ENCODE results near the gene CAMTA1.

Gene CAMTA1

DNA sequence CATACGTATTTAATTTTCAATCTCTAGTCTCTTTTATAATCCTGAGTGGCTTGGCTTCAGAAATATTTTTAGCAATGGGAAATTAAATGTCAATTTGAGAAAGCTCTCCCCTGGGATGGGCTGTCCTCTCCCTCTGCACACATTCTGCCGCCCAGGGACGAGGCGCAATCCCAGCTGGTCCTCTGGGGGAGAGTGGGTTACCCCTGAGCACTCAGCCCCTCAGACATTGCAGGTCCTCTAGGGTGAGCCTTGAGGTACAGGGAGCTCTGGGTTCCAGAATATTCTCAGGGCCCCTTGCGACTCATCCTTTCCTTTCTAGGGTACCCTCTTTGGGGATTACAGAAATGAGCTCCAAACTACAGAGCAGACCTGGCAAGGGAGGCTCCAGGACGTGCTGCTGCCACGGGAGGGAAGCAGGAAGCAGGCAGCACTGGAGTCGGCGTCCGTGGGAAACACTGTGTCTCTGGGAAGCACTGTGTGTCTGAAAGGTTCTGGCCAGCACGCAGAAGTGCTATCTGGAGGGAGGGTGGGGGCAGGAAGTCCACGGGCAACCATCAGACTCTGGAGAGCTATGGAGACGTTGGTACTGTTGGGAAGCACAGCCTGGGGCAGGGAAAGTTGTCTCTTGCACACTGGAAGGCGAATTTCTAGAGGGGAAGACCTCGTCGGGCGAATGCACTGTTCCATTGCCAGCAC is 642.5 kb downstream of the CAMTA1 start (continued):
- TF ChIP-seq ZNF335 (tag by site-specific recombination; conservative IDR thresholded peaks at IDR 0.05): no peak
- TF ChIP-seq, protein P1, sequence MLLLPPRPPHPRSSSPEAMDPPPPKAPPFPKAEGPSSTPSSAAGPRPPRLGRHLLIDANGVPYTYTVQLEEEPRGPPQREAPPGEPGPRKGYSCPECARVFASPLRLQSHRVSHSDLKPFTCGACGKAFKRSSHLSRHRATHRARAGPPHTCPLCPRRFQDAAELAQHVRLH (tag by site-specific recombination; IDR thresholded peaks at IDR 0.05): no peak
- TF ChIP-seq GLIS1 (tag by site-specific recombination; IDR thresholded peaks at IDR 0.05): no peak
- TF ChIP-seq ZNF501 (tag by site-specific recombination; IDR thresholded peaks at IDR 0.05): no peak
- TF ChIP-seq, protein P2, sequence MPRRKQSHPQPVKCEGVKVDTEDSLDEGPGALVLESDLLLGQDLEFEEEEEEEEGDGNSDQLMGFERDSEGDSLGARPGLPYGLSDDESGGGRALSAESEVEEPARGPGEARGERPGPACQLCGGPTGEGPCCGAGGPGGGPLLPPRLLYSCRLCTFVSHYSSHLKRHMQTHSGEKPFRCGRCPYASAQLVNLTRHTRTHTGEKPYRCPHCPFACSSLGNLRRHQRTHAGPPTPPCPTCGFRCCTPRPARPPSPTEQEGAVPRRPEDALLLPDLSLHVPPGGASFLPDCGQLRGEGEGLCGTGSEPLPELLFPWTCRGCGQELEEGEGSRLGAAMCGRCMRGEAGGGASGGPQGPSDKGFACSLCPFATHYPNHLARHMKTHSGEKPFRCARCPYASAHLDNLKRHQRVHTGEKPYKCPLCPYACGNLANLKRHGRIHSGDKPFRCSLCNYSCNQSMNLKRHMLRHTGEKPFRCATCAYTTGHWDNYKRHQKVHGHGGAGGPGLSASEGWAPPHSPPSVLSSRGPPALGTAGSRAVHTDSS (tag by site-specific recombination; IDR thresholded peaks at IDR 0.05): no peak

DNA sequence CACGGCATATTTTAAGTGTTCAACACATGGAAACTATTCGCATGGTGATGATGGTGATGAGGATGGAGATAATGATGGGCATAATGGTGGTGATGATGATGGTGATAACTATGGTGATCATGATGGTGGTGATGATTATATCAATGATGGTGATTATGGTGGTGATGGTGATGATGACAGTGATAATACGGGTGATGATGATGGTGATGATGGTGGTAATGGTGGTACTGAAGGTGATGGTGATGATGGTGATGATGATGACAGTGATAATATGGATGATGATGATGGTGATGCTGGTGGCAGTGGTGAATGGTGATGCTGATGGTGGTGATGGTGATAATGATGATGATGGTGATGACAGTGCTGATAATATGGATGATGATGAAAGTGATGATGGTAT is 644.0 kb downstream of the CAMTA1 start:
- ChIA-PET CTCF (no interaction called here), POLR2A (no interaction called here)
- Histone ChIP-seq H3K4me3 (ENCODE audit: low read depth, low read length) (no peak overlapping the region), H3K36me3 (ENCODE audit: control insufficient read depth in 2 of 2, insufficient read depth in 1 of 2, low read length in 2 of 2) (no peaks in the 10 kb centered on the region), H3K27ac (ENCODE audit: extremely low read depth, low read depth, low read length) (no peak overlapping the region), H3K4me1 (ENCODE audit: control insufficient read depth, insufficient read depth, low read length) (no peaks in the 10 kb centered on the region), H3K9me3 (ENCODE audit: control insufficient read depth, insufficient read depth, low read depth, low read length) (no peaks in the 10 kb centered on the region)
- no peak for TF ChIP-seq IKZF3 (tag by site-specific recombination; IDR thresholded peaks at IDR 0.05)
- 0 out of 2 replicates have a peak, but pooled peaks have one; percentile 65 for TF ChIP-seq ZNF747 (tag by site-specific recombination; IDR thresholded peaks at IDR 0.05)
- TF ChIP-seq, protein P2 (tag by site-specific recombination; IDR thresholded peaks at IDR 0.05): peak; percentile 93
- no peak for TF ChIP-seq KLF1 (tag by site-specific recombination; IDR thresholded peaks at IDR 0.05)
- TF ChIP-seq ZNF112 (tag by site-specific recombination; IDR thresholded peaks at IDR 0.05): no peak
- TF ChIP-seq ZNF544 (tag by site-specific recombination; IDR thresholded peaks at IDR 0.05): no peak
- TF ChIP-seq, protein P3, sequence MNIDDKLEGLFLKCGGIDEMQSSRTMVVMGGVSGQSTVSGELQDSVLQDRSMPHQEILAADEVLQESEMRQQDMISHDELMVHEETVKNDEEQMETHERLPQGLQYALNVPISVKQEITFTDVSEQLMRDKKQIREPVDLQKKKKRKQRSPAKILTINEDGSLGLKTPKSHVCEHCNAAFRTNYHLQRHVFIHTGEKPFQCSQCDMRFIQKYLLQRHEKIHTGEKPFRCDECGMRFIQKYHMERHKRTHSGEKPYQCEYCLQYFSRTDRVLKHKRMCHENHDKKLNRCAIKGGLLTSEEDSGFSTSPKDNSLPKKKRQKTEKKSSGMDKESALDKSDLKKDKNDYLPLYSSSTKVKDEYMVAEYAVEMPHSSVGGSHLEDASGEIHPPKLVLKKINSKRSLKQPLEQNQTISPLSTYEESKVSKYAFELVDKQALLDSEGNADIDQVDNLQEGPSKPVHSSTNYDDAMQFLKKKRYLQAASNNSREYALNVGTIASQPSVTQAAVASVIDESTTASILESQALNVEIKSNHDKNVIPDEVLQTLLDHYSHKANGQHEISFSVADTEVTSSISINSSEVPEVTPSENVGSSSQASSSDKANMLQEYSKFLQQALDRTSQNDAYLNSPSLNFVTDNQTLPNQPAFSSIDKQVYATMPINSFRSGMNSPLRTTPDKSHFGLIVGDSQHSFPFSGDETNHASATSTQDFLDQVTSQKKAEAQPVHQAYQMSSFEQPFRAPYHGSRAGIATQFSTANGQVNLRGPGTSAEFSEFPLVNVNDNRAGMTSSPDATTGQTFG (tag by site-specific recombination; IDR thresholded peaks at IDR 0.05; ENCODE audit: borderline replicate concordance): peak; percentile 50; the same call in 1 of the 2 replicates
- TF ChIP-seq, protein P4, sequence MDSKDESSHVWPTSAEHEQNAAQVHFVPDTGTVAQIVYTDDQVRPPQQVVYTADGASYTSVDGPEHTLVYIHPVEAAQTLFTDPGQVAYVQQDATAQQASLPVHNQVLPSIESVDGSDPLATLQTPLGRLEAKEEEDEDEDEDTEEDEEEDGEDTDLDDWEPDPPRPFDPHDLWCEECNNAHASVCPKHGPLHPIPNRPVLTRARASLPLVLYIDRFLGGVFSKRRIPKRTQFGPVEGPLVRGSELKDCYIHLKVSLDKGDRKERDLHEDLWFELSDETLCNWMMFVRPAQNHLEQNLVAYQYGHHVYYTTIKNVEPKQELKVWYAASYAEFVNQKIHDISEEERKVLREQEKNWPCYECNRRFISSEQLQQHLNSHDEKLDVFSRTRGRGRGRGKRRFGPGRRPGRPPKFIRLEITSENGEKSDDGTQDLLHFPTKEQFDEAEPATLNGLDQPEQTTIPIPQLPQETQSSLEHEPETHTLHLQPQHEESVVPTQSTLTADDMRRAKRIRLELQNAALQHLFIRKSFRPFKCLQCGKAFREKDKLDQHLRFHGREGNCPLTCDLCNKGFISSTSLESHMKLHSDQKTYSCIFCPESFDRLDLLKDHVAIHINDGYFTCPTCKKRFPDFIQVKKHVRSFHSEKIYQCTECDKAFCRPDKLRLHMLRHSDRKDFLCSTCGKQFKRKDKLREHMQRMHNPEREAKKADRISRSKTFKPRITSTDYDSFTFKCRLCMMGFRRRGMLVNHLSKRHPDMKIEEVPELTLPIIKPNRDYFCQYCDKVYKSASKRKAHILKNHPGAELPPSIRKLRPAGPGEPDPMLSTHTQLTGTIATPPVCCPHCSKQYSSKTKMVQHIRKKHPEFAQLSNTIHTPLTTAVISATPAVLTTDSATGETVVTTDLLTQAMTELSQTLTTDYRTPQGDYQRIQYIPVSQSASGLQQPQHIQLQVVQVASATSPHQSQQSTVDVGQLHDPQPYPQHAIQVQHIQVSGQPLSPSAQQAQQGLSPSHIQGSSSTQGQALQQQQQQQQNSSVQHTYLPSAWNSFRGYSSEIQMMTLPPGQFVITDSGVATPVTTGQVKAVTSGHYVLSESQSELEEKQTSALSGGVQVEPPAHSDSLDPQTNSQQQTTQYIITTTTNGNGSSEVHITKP (tag by site-specific recombination; IDR thresholded peaks at IDR 0.05): no peak
- no peak for TF ChIP-seq ZNF184 (tag by site-specific recombination; IDR thresholded peaks at IDR 0.05)
- no peak for TF ChIP-seq ZNF596 (tag by site-specific recombination; IDR thresholded peaks at IDR 0.05)
- TF ChIP-seq YY1 (tag by site-specific recombination; IDR thresholded peaks at IDR 0.05): no peak
- TF ChIP-seq HOXC10 (CRISPR knock-in tag; IDR thresholded peaks at IDR 0.05): no peak
- TF ChIP-seq ZNF571 (tag by site-specific recombination; IDR thresholded peaks at IDR 0.05): no peak
- no peak for TF ChIP-seq ZNF140 (tag by site-specific recombination; IDR thresholded peaks at IDR 0.05)
- TF ChIP-seq, protein P5, sequence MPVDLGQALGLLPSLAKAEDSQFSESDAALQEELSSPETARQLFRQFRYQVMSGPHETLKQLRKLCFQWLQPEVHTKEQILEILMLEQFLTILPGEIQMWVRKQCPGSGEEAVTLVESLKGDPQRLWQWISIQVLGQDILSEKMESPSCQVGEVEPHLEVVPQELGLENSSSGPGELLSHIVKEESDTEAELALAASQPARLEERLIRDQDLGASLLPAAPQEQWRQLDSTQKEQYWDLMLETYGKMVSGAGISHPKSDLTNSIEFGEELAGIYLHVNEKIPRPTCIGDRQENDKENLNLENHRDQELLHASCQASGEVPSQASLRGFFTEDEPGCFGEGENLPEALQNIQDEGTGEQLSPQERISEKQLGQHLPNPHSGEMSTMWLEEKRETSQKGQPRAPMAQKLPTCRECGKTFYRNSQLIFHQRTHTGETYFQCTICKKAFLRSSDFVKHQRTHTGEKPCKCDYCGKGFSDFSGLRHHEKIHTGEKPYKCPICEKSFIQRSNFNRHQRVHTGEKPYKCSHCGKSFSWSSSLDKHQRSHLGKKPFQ (tag by site-specific recombination; IDR thresholded peaks at IDR 0.05): no peak

Measured in HEK293 (cell line).